ENCODE results near the gene ANXA8L1.
"Not testable (repeated sequence)": the region's sequence is repeated elsewhere in the genome, so short reads cannot be mapped to it uniquely, and the experiment has no call there.

ANXA8L1 gene

GRCh38 chr10:46377022-46377421 lies 1.4 kb downstream of the ANXA8L1 start:
- not testable (repeated sequence) for DNase-seq (ENCODE audit: low read depth)

GRCh38 chr10:46377651-46378050 lies 2.1 kb downstream of the ANXA8L1 start:
- not testable (repeated sequence) for H3K4me3 ChIP-seq (ENCODE audit: low read length); DNase-seq (ENCODE audit: low read depth)

More at GRCh38 chr10:46377022-46377421, 1.4 kb downstream of the ANXA8L1 start:
- H3K4me3 ChIP-seq (ENCODE audit: low read length), result not testable (repeated sequence)

- not testable (repeated sequence) for DNase-seq (ENCODE audit: low read depth); H3K4me3 ChIP-seq (ENCODE audit: low read length)
Observed at GRCh38 chr10:46378108-46378507, 2.5 kb downstream of the ANXA8L1 start.

GRCh38 chr10:46379233-46379848 lies 3.8 kb downstream of the ANXA8L1 start:
- not testable (repeated sequence) for H3K4me3 ChIP-seq (ENCODE audit: low read length); DNase-seq (ENCODE audit: low read depth)

GRCh38 chr10:46385858-46386257 lies 10.3 kb downstream of the ANXA8L1 start:
- DNase-seq (ENCODE audit: low read depth); H3K4me3 ChIP-seq (ENCODE audit: low read length): not testable (repeated sequence)

- DNase-seq (ENCODE audit: low read depth); H3K4me3 ChIP-seq (ENCODE audit: low read length): not testable (repeated sequence)
Observed at GRCh38 chr10:46386694-46387093, 11.1 kb downstream of the ANXA8L1 start.

GRCh38 chr10:46387309-46387902 lies 11.8 kb downstream of the ANXA8L1 start:
- H3K4me3 ChIP-seq (ENCODE audit: low read length); DNase-seq (ENCODE audit: low read depth): not testable (repeated sequence)

- H3K4me3 ChIP-seq (ENCODE audit: low read length); DNase-seq (ENCODE audit: low read depth): not testable (repeated sequence)
Observed at GRCh38 chr10:46391422-46391821, 15.8 kb downstream of the ANXA8L1 start.

GRCh38 chr10:46396441-46397279 lies 21.1 kb downstream of the ANXA8L1 start:
- peak; percentile 53 for DNase-seq (ENCODE audit: low read depth)
- not testable (repeated sequence) for H3K4me3 ChIP-seq (ENCODE audit: low read length)

- H3K4me3 ChIP-seq (ENCODE audit: low read length); DNase-seq (ENCODE audit: low read depth): not testable (repeated sequence)
Observed at GRCh38 chr10:46397767-46398166, 22.2 kb downstream of the ANXA8L1 start.

- DNase-seq (ENCODE audit: low read depth), result peak; percentile 10
- H3K4me3 ChIP-seq (ENCODE audit: low read length), result peak overlapping the region; percentile 57
Observed at GRCh38 chr10:46398212-46398886, 22.8 kb downstream of the ANXA8L1 start.

GRCh38 chr10:46409556-46409955 lies 34.0 kb downstream of the ANXA8L1 start:
- not testable (repeated sequence) for H3K4me3 ChIP-seq (ENCODE audit: low read length); DNase-seq (ENCODE audit: low read depth)

- DNase-seq (ENCODE audit: low read depth), result not testable (repeated sequence)
Observed at GRCh38 chr10:46411123-46411522, 35.5 kb downstream of the ANXA8L1 start.

GRCh38 chr10:46412665-46413064 lies 37.1 kb downstream of the ANXA8L1 start:
- DNase-seq (ENCODE audit: low read depth); H3K4me3 ChIP-seq (ENCODE audit: low read length): not testable (repeated sequence)

More at GRCh38 chr10:46411123-46411522, 35.5 kb downstream of the ANXA8L1 start:
- H3K4me3 ChIP-seq (ENCODE audit: low read length), result not testable (repeated sequence)

- DNase-seq (ENCODE audit: low read depth), result not testable (repeated sequence)
Observed at GRCh38 chr10:46415291-46415690, 39.7 kb downstream of the ANXA8L1 start.

GRCh38 chr10:46418283-46418682 lies 42.7 kb downstream of the ANXA8L1 start:
- DNase-seq (ENCODE audit: low read depth), result not testable (repeated sequence)

More at GRCh38 chr10:46415291-46415690, 39.7 kb downstream of the ANXA8L1 start:
- not testable (repeated sequence) for H3K4me3 ChIP-seq (ENCODE audit: low read length)

GRCh38 chr10:46419570-46420379 lies 44.2 kb downstream of the ANXA8L1 start:
- not testable (repeated sequence) for DNase-seq (ENCODE audit: low read depth); H3K4me3 ChIP-seq (ENCODE audit: low read length)

More at GRCh38 chr10:46418283-46418682, 42.7 kb downstream of the ANXA8L1 start:
- H3K4me3 ChIP-seq (ENCODE audit: low read length), result not testable (repeated sequence)

- DNase-seq (ENCODE audit: low read depth); H3K4me3 ChIP-seq (ENCODE audit: low read length): not testable (repeated sequence)
Observed at GRCh38 chr10:46423550-46423949, 48.0 kb downstream of the ANXA8L1 start.

GRCh38 chr10:46440942-46441341 lies 65.4 kb downstream of the ANXA8L1 start:
- DNase-seq (ENCODE audit: low read depth); H3K4me3 ChIP-seq (ENCODE audit: low read length): not testable (repeated sequence)

Measured in AG10803 (cell line).